ENCODE results near the gene PTPN14.

GRCh38 chr1:214440219-214440965 lies 111.0 kb downstream of the PTPN14 start:
- TF ChIP-seq CTCF (IDR thresholded peaks at IDR 0.05; ENCODE audit: low read depth, low read length): no peak
- TF ChIP-seq EZH2phosphoT487 (IDR thresholded peaks at IDR 0.05; ENCODE audit: low read depth): no peak
